Fibroblast of lung (primary cell): ENCODE measurements around the gene TRAK1. TPM values are rescaled to one million over a fixed set of nuclear protein-coding genes. Genes with fewer than 3 reads are reported as not detected.

ENCODE experiments used
- DNase-seq, 2 donors: peaks; one replicate each; pipeline versions ENCODE4 v3.0.0 to v3.0.0-alpha.2; 2010; ENCODE audit warnings: low read depth in 2 of 2
- H2AFZ ChIP-seq: 2 replicates; pipeline ENCODE4 v1.5.1; 2012; ENCODE audit warnings: low read length, control low read depth, inconsistent platforms
- H3K27ac ChIP-seq: 2 replicates; pipeline ENCODE4 v1.5.1; 2011; ENCODE audit warnings: low read length, control low read depth; ENCODE audit not compliant: insufficient read depth
- H3K27me3 ChIP-seq: 2 replicates; pipeline ENCODE4 v1.5.1; 2011; ENCODE audit warnings: mild to moderate bottlenecking, low read length; ENCODE audit not compliant: control insufficient read depth, insufficient read depth
- H3K36me3 ChIP-seq: 2 replicates; pipeline ENCODE4 v1.5.1; 2011; ENCODE audit warnings: low read length; ENCODE audit not compliant: control insufficient read depth, insufficient read depth
- H3K4me1 ChIP-seq: 2 replicates; pipeline ENCODE4 v1.5.1; 2011; ENCODE audit warnings: low read length; ENCODE audit not compliant: control insufficient read depth, insufficient read depth; ENCODE audit errors: extremely low read depth
- H3K4me2 ChIP-seq: 2 replicates; pipeline ENCODE4 v1.5.1; 2011; ENCODE audit warnings: low read length, control low read depth; ENCODE audit not compliant: insufficient read depth; ENCODE audit errors: extremely low read depth
- H3K4me3 ChIP-seq, 4 experiments: fragments of 200-600 bp in 1 of 4; sonication (generic) in 1 of 4; replicated peaks in 1 of 4; 2 replicates each; pipeline ENCODE4 v1.5.1; 2011 to 2016; ENCODE audit warnings: low read length in 4 of 4, low read depth in 3 of 4, mild to moderate bottlenecking in 3 of 4, control low read depth in 2 of 4, inconsistent platforms in 1 of 4, mixed read lengths in 1 of 4; ENCODE audit not compliant: insufficient read depth in 1 of 4; ENCODE audit errors: control extremely low read depth in 1 of 4
- H3K79me2 ChIP-seq: 2 replicates; pipeline ENCODE4 v1.5.1; 2012; ENCODE audit warnings: mild to moderate bottlenecking, low read length, inconsistent platforms; ENCODE audit not compliant: control insufficient read depth, insufficient read depth
- H3K9ac ChIP-seq: 2 replicates; pipeline ENCODE4 v1.5.1; 2011; ENCODE audit warnings: mild to moderate bottlenecking, low read length, control low read depth; ENCODE audit not compliant: insufficient read depth
- H3K9me3 ChIP-seq: 2 replicates; pipeline ENCODE4 v1.5.1; 2012; ENCODE audit warnings: low read depth, low read length; ENCODE audit not compliant: control insufficient read depth, insufficient read depth
- H4K20me1 ChIP-seq: 2 replicates; pipeline ENCODE4 v1.5.1; 2011; ENCODE audit warnings: low read length; ENCODE audit not compliant: control insufficient read depth, insufficient read depth; ENCODE audit errors: extremely low read depth
- CTCF ChIP-seq, 2 donors: IDR thresholded peaks in 1 of 2; conservative IDR thresholded peaks in 1 of 2; 1 replicate in 1 of 2; 2 replicates in 1 of 2; pipeline ENCODE4 v1.5.1; 2011 to 2012; ENCODE audit warnings: low read length in 2 of 2, control low read depth in 1 of 2, inconsistent platforms in 1 of 2, low read depth in 1 of 2, mild to moderate bottlenecking in 1 of 2
- EZH2 ChIP-seq: IDR thresholded peaks from 2 replicates; pipeline ENCODE4 v1.5.1; 2012; ENCODE audit warnings: low read length, control low read depth, mild to moderate bottlenecking; ENCODE audit errors: missing control alignments
- polyA plus RNA-seq, 2 donors: library from polyadenylated mRNA; depleted of rRNA in 1 of 2; stranded (reverse) in 1 of 2; unstranded in 1 of 2; fragments of >200 nt; gene quantifications; 2 replicates each; pipeline ENCODE4 v1.2.1, GENCODE V29; 2011 to 2012; ENCODE audit warnings: missing spikeins in 1 of 2
- total RNA-seq: library from RNA; depleted of rRNA; stranded (reverse); fragments of >200 nt; gene quantifications from 2 replicates; pipeline ENCODE4 v1.2.1, GENCODE V29; 2014

The TRAK1 gene
- total and polyA plus RNA-seq, 2 donors (not counting 1 experiment from before 2014, with no cell fraction given) = 37.8 to 44.0 TPM

GRCh38 chr3:42129014-42129953, 38.1 kb downstream of the TRAK1 start:
- Histone ChIP-seq H3K79me2 (peaks cover 8% of the 10 kb centered on the region), H3K4me2 (no peak overlapping the region), H3K27ac (no peak overlapping the region), H3K4me3 (no peak overlapping the region), H2AFZ (no peak overlapping the region), H3K9me3 (no peaks in the 10 kb centered on the region), H3K4me1 (no peaks in the 10 kb centered on the region), H3K27me3 (no peaks in the 10 kb centered on the region), H3K9ac (no peak overlapping the region), H4K20me1 (no peaks in the 10 kb centered on the region), H3K36me3 (no peaks in the 10 kb centered on the region)
- peak in 1 of 2 donors; percentile 34 for DNase-seq
- TF ChIP-seq EZH2 (no peak), CTCF (conservative IDR thresholded peaks at IDR 0.05 in 1 of 2, IDR thresholded peaks at IDR 0.05 in 1 of 2; ENCODE audit: low read depth in 1 of 2, low read length in 2 of 2) (no peak)

GRCh38 chr3:42130007-42130328, 38.8 kb downstream of the TRAK1 start:
- Histone ChIP-seq H3K9ac (no peak overlapping the region), H3K36me3 (no peaks in the 10 kb centered on the region), H3K4me1 (no peaks in the 10 kb centered on the region), H3K9me3 (no peaks in the 10 kb centered on the region), H2AFZ (no peak overlapping the region), H3K4me3 (no peak overlapping the region), H3K4me2 (no peak overlapping the region), H3K27ac (no peak overlapping the region), H3K27me3 (no peaks in the 10 kb centered on the region), H3K79me2 (peaks cover 5% of the 10 kb centered on the region), H4K20me1 (no peaks in the 10 kb centered on the region)
- DNase-seq = no peak
- TF ChIP-seq EZH2 = no peak
- no peak for TF ChIP-seq CTCF (conservative IDR thresholded peaks at IDR 0.05 in 1 of 2, IDR thresholded peaks at IDR 0.05 in 1 of 2; ENCODE audit: low read depth in 1 of 2, low read length in 2 of 2)

- Histone ChIP-seq H3K36me3 (no peaks in the 10 kb centered on the region), H3K9ac (no peak overlapping the region), H3K9me3 (no peaks in the 10 kb centered on the region), H4K20me1 (no peaks in the 10 kb centered on the region), H3K4me3 (no peak overlapping the region), H2AFZ (no peak overlapping the region), H3K4me1 (no peaks in the 10 kb centered on the region), H3K79me2 (peaks cover 5% of the 10 kb centered on the region), H3K27ac (no peak overlapping the region), H3K27me3 (no peaks in the 10 kb centered on the region), H3K4me2 (no peak overlapping the region)
- no peak for TF ChIP-seq CTCF (conservative IDR thresholded peaks at IDR 0.05 in 1 of 2, IDR thresholded peaks at IDR 0.05 in 1 of 2; ENCODE audit: low read depth in 1 of 2, low read length in 2 of 2)
- no peak for DNase-seq
Measured at GRCh38 chr3:42130329-42131070, 39.3 kb downstream of the TRAK1 start.
